Psoas muscle (tissue), 8 donors: ENCODE measurements around the gene C6. TPM values are rescaled to one million over a fixed set of nuclear protein-coding genes. Genes with fewer than 3 reads are reported as not detected.

Source experiments
- ATAC-seq, 4 donors: fragments of 200-7000 bp; cut with Tn5 transposase; one replicate each; pipeline ENCODE4 v1.9.1; 2020; ENCODE audit warnings: moderate library complexity in 3 of 4, mild to moderate bottlenecking in 2 of 4
- DNase-seq, 2 donors: peaks; one replicate each; pipeline ENCODE4 v3.0.0-alpha.2; 2020
- H3K27ac ChIP-seq: fragments of 200-600 bp; one replicate; pipeline ENCODE4 v1.8.0; 2022
- H3K27me3 ChIP-seq, 3 donors: fragments of 200-600 bp in 1 of 3; one replicate each; pipeline versions ENCODE4 v1.6.1 to v1.8.0; 2013 to 2022; ENCODE audit warnings: low read length in 2 of 3, mild to moderate bottlenecking in 2 of 3, moderate library complexity in 1 of 3; ENCODE audit not compliant: insufficient read depth in 3 of 3
- H3K36me3 ChIP-seq, 2 donors: fragments of 200-600 bp in 1 of 2; one replicate each; pipeline versions ENCODE4 v1.6.1 to v1.8.0; 2013 to 2022; ENCODE audit warnings: low read depth in 1 of 2, mild to moderate bottlenecking in 1 of 2, moderate library complexity in 1 of 2; ENCODE audit not compliant: insufficient read depth in 1 of 2
- H3K4me1 ChIP-seq: fragments of 200-600 bp; one replicate; pipeline ENCODE4 v1.8.0; 2022
- H3K4me3 ChIP-seq: fragments of 200-600 bp; one replicate; pipeline ENCODE4 v1.8.0; 2022; ENCODE audit warnings: mild to moderate bottlenecking
- H3K9me3 ChIP-seq: fragments of 200-600 bp; one replicate; pipeline ENCODE4 v1.8.0; 2022
- WGBS, 3 donors: extraction: QIAGEN DNeasy Blood & Tissue Kit; methylation state at CpG; one replicate each; pipeline versions ENCODE4 v1.1.6 to v1.1.7; 2013; 5-methylcytosine and 5-hydroxymethylcytosine counted together
- intact Hi-C, 2 donors: fragments of 100-400 bp; cut with DNase I; formaldehyde crosslinking; loops; one replicate each; pipeline versions ENCODE4 v1.11.0 to v1.14.2; 2022
- polyA plus RNA-seq, 3 donors: library from polyadenylated mRNA; stranded (reverse); fragments of 200-250 nt; gene quantifications; one replicate each; pipeline ENCODE4 v1.2.3, GENCODE V29; 2013
- total RNA-seq, 4 donors: library from RNA; stranded (reverse); fragmentation: NEBNext Ultra II Directional in 2 of 4; extraction: Animal tissue kit (Norgen Biotek cat#: 25700) in 2 of 4; gene quantifications; one replicate each; pipeline versions ENCODE4 v1.2.1 to v1.2.4, GENCODE V29; 2021 to 2023
- TF ChIP-seq, protein P1 (sequence below): fragments of 200-600 bp; IDR thresholded peaks from one replicate; pipeline ENCODE4 v1.8.0; 2022; ENCODE audit warnings: antibody characterized with exemption
- donor health status: healthy with polysubstance abuse.
- donor health status: DM: no; HTN: no; CAD: no; lungs with moderate emphysema.
- donor health status: Bipolar disorder and iron deficiency.
- donor health status: healthy.
- donor health status: DM: yes; HTN: yes; CAD: no.
- donor health status: DM: no; HTN: no; CAD: no.
- donor health status: DM: no; HTN: no; CAD: no.
- donor health status: DM: yes; HTN: yes; CAD: no.

The C6 gene
- total and polyA plus RNA-seq, 7 donors, result 0.13 to 1.1 (median 0.17) TPM

- intact Hi-C loops, result no loop called here
- H3K27ac ChIP-seq, result no peak overlapping the region
These were observed 118.5 kb downstream of the C6 start for GRCh38 chr5:41094871-41095270.

GRCh38 chr5:41093803-41094202 is 119.5 kb downstream of the C6 start:
- TF ChIP-seq, protein P1, sequence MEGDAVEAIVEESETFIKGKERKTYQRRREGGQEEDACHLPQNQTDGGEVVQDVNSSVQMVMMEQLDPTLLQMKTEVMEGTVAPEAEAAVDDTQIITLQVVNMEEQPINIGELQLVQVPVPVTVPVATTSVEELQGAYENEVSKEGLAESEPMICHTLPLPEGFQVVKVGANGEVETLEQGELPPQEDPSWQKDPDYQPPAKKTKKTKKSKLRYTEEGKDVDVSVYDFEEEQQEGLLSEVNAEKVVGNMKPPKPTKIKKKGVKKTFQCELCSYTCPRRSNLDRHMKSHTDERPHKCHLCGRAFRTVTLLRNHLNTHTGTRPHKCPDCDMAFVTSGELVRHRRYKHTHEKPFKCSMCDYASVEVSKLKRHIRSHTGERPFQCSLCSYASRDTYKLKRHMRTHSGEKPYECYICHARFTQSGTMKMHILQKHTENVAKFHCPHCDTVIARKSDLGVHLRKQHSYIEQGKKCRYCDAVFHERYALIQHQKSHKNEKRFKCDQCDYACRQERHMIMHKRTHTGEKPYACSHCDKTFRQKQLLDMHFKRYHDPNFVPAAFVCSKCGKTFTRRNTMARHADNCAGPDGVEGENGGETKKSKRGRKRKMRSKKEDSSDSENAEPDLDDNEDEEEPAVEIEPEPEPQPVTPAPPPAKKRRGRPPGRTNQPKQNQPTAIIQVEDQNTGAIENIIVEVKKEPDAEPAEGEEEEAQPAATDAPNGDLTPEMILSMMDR, result no peak
- H3K4me3 ChIP-seq, result no peak overlapping the region
- DNase-seq (no peak), ATAC-seq (no peak)
- H3K4me1 ChIP-seq, result no peaks in the 10 kb centered on the region
- intact Hi-C loops, result no loop called here
- H3K9me3 ChIP-seq, result no peaks in the 10 kb centered on the region
- H3K27me3 ChIP-seq, result no peaks in the 10 kb centered on the region
- no peak overlapping the region for H3K27ac ChIP-seq
- H3K36me3 ChIP-seq, result no peaks in the 10 kb centered on the region
- WGBS, 3 donors, result 59 to 74% (median 68%) methylated on average over 1 of the region's 1 CpG

More at GRCh38 chr5:41094871-41095270, 118.5 kb downstream of the C6 start:
- ATAC-seq (no peak), DNase-seq (no peak)
- WGBS, 3 donors, result 79 to 83% (median 81%) methylated on average over 2 of the region's 2 CpGs
- Histone ChIP-seq H3K36me3 (no peaks in the 10 kb centered on the region), H3K4me1 (no peaks in the 10 kb centered on the region), H3K27me3 (no peaks in the 10 kb centered on the region), H3K4me3 (no peak overlapping the region), H3K9me3 (no peaks in the 10 kb centered on the region)
- TF ChIP-seq, protein P1, result no peak

Other genes starting within 250 kb of the C6 start
- not detected for gene MROH2B, start 142.2 kb downstream of the C6 start, total RNA-seq
- not detected for gene MROH2B, start 142.2 kb downstream of the C6 start, polyA plus RNA-seq